Stimulated activated naive CD8-positive, alpha-beta T cell treated with anti-CD3 and anti-CD28 coated beads, Interleukin-15, Interleukin-2, amounts not matched to agents 100 ng/mL and 50 ng/mL, for 24 hours (primary cell): Measurements from ENCODE around the gene KCNK3.

ENCODE experiments used
- H3K27ac Mint-ChIP-seq: one replicate; pipeline ENCODE4 v1.8.0; 2021; ENCODE audit warnings: mild to moderate bottlenecking, mixed read lengths
- H3K27me3 Mint-ChIP-seq: one replicate; pipeline ENCODE4 v1.8.0; 2021; ENCODE audit warnings: mixed read lengths
- H3K36me3 Mint-ChIP-seq: one replicate; pipeline ENCODE4 v1.8.0; 2021; ENCODE audit warnings: low read depth, mixed read lengths
- H3K4me1 Mint-ChIP-seq: one replicate; pipeline ENCODE4 v1.8.0; 2021; ENCODE audit warnings: low read depth, mixed read lengths
- H3K4me3 Mint-ChIP-seq: one replicate; pipeline ENCODE4 v1.8.0; 2021; ENCODE audit warnings: mild to moderate bottlenecking, mixed read lengths
- H3K9me3 Mint-ChIP-seq: one replicate; pipeline ENCODE4 v1.8.0; 2021; ENCODE audit warnings: mixed read lengths

The KCNK3 gene

DNA sequence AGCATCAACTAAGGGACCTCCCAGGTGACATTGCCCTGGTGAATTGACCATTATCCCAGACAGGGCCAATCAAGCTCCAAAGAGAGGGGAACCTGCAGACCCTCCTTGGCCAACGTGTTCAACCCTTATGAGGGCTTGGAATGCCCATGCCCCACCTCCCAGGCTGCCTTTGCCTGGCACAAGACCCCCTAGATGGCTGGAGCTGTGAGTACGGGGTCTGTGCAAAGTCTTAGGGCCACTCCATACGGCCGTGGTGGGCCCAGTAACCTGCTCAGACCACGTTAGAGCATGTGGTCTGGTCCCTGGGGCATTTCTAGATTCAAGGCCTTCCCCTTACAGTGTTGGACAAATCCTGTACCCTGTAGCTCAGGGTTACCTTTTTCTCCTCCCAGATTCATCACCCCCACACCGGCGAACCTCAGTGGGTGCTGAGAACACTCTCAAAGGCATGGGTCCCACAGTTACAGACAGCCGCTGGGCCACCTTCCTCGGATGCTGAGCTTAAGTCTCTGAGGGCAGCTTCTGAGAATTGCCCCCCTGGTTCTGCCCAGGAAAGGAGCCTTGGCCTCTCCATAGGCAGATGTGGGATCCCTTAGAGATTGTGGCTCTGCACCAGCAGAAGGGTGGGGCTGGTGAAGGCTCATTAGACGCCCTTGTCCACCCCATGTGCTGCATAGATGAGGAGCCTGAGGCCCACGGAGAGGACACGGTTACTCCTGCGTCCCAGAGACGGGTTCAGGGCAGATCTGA is 18.3 kb upstream of the KCNK3 start:
- no peak overlapping the region for H3K4me3 Mint-ChIP-seq
- H3K27me3 Mint-ChIP-seq, result peaks cover 28% of the 10 kb centered on the region
- no peaks in the 10 kb centered on the region for H3K4me1 Mint-ChIP-seq
- no peak overlapping the region for H3K27ac Mint-ChIP-seq
- no peaks in the 10 kb centered on the region for H3K36me3 Mint-ChIP-seq
- no peaks in the 10 kb centered on the region for H3K9me3 Mint-ChIP-seq

DNA sequence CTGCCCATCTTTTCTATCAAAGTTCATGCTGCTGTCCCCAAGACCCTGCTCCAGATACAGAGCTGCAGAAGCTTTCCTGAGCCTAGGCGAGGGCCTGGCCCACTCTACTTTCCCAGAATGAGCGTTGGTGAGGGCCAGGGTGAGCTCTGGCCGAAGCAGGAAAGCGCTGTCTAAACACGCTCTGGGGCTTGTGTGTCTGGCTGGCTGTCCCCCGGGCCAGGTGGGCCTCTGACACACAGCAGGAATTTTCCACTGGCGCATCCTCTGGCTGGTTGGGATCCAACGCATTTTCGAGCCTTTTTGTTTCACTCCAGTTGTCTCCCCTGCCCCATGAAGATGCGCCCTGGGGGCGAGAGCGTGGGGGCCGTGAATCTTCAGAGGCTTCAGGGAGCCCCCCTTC is 17.8 kb upstream of the KCNK3 start:
- H3K9me3 Mint-ChIP-seq, result no peaks in the 10 kb centered on the region
- no peaks in the 10 kb centered on the region for H3K36me3 Mint-ChIP-seq
- no peak overlapping the region for H3K27ac Mint-ChIP-seq
- H3K27me3 Mint-ChIP-seq, result peaks cover 26% of the 10 kb centered on the region
- H3K4me1 Mint-ChIP-seq, result no peaks in the 10 kb centered on the region
- no peak overlapping the region for H3K4me3 Mint-ChIP-seq

DNA sequence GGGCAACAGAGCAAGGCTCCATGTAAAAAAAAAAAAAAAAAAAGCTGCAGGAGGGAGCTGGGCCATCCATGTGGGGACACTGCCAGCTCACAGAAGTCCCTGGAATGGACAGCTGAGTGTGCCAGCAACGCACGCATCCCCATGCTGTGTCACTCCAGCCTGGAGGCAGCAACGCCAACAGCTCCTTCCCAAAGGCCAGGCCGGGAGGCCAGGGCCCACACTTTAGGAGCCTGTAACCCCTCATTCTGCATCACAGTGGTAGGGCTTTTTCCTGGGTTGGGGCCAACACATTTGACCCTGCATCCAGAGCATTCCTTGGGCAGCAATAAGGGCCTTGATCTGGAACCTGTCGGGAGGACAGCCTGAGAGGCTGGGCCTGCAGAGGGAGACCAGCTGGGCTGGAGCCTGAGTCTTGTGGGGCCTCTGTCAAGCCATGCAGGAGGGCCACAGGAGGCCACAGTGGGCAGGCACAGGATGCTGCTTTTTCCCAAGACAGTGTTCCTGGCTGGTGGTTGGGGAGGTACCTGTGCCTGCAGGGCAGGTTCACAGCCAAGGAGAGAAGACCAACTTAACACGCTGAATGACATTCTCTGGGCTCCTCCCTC is 16.8 kb upstream of the KCNK3 start:
- Mint-ChIP-seq H3K9me3 (no peaks in the 10 kb centered on the region), H3K36me3 (no peaks in the 10 kb centered on the region)

DNA sequence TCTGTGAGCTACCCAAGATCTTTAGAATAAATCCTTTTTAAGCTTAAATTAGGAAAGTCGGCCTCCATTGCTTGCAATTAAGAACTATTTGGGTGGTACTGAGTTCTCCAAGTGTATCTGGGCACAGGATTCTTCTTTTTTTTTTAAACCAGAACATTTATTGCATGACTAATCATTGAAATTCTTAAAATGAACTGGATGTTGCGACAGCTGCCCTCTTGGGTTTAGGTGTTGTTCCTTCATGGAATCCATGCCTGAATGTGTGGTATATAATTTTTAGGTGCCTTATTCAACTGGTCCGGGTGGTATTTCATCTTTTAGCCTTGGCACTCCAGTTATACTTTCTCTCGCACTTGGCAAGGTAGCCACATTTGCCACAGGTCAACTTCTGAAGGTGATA is 14.5 kb upstream of the KCNK3 start:
- H3K4me3 Mint-ChIP-seq, result no peak overlapping the region
- no peaks in the 10 kb centered on the region for H3K4me1 Mint-ChIP-seq
- H3K36me3 Mint-ChIP-seq, result no peaks in the 10 kb centered on the region
- peaks cover 14% of the 10 kb centered on the region for H3K27me3 Mint-ChIP-seq
- H3K27ac Mint-ChIP-seq, result no peak overlapping the region
- no peaks in the 10 kb centered on the region for H3K9me3 Mint-ChIP-seq

More for the DNA sequence above, 16.8 kb upstream of the KCNK3 start:
- H3K27me3 Mint-ChIP-seq, result peaks cover 21% of the 10 kb centered on the region
- no peak overlapping the region for H3K4me3 Mint-ChIP-seq
- no peaks in the 10 kb centered on the region for H3K4me1 Mint-ChIP-seq
- no peak overlapping the region for H3K27ac Mint-ChIP-seq

DNA sequence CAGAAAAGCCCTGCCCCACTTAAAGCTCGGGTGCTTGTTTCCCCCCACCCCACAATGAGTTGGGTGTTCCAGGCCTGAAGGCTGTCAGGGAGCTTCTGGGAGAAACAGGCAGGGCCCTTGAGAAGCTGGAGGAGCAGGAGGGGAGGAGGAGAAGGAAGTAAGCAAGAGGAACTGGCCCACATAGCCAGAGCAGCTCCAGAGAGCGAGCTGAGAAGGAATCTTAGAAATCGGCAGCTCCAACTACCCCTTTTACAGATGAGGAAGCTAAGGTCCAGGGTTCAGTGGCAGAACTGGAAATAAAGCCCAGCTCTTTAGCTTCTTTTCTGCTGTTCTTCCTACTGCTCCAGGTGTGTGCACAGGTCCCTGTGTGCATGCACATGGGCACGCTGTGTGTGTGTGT is 12.7 kb upstream of the KCNK3 start:
- Mint-ChIP-seq H3K4me1 (no peaks in the 10 kb centered on the region), H3K27ac (no peak overlapping the region), H3K36me3 (no peaks in the 10 kb centered on the region), H3K4me3 (no peak overlapping the region), H3K27me3 (peaks cover 18% of the 10 kb centered on the region), H3K9me3 (no peaks in the 10 kb centered on the region)

DNA sequence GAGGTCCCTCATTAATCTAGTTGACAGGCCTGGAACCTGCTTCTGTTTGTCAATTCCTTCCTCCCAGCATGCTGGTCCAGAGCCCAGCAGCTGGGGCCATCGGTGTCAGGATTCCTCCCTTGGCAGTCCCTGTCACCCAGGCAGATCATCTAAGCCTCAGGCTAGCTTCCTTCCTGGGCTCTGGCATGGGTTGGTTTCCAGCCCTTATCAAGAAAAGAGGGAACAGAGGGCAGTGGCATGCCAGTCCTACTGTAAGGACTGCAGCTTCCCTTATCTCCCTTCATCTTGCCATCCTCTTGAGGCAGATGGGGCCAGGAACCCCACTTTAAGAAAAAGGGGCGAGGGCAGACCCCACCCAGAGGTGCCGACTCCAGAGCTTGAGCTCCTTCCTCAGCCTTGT is 10.9 kb upstream of the KCNK3 start:
- H3K9me3 Mint-ChIP-seq, result no peaks in the 10 kb centered on the region
- peaks cover 29% of the 10 kb centered on the region for H3K27me3 Mint-ChIP-seq
- no peak overlapping the region for H3K4me3 Mint-ChIP-seq
- H3K36me3 Mint-ChIP-seq, result no peaks in the 10 kb centered on the region
- no peaks in the 10 kb centered on the region for H3K4me1 Mint-ChIP-seq
- no peak overlapping the region for H3K27ac Mint-ChIP-seq

DNA sequence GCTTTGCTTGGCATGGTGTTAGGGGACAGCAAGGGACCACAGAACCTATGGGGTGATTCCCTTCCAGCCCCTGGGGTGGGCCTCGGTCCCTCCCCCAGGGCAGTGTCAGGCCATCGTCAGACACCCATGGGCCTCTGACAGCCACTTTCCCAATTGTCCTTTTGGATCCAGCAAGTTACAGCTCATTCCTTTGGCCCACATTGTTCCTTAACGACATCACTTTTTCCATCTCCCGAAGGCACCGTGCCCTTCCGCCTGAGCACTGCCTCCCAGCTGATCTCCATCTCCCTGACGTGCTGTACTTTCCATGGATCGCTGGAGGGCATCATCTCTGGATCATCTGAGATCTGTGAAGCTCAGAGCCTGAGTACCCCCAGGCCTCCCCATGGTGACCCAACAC is 10.4 kb upstream of the KCNK3 start:
- Mint-ChIP-seq H3K27ac (no peak overlapping the region), H3K9me3 (no peaks in the 10 kb centered on the region), H3K27me3 (peaks cover 34% of the 10 kb centered on the region), H3K4me3 (no peak overlapping the region), H3K36me3 (no peaks in the 10 kb centered on the region), H3K4me1 (no peaks in the 10 kb centered on the region)

DNA sequence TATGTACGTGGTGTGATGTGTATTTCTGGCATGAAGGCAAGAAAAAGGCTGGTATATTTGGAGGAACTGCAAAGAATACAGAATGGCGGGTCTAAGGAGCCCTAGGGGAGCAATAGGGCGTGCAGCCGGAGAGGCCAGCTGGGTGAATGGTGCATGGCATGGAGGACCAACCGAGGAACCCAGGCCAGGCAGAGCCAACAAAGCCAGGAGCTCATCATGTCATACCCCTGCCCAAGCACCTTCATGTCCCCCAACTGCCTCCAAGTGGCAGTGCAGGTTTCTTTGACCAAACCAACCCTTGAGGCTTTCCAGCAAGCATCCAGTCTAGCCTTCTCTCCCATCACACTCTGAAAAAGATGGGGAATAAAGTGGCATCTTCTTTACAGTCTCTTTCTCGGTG is 8.9 kb upstream of the KCNK3 start:
- Mint-ChIP-seq H3K27me3 (peaks cover 42% of the 10 kb centered on the region), H3K4me1 (no peaks in the 10 kb centered on the region), H3K9me3 (no peaks in the 10 kb centered on the region), H3K36me3 (no peaks in the 10 kb centered on the region), H3K4me3 (no peak overlapping the region), H3K27ac (no peak overlapping the region)

DNA sequence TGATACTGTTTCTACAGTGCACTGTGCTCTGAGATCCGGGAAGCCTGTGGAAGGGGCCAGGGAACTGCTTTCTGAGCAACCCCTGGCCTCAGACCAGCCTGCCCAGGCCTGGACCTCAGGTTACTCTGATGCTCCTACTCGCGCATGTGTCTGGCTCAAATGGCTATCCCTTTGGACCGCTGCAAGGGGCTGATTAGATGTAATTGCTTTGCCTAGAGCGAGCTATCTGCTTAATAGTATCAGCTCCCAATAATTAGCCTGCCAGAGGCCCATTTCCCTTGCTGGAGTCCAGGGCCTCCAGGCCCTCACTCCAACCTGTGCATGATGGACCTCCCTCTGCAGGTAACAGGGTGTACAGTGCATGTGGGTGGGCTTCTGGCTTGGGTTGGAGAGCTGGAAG is 7.2 kb upstream of the KCNK3 start:
- Mint-ChIP-seq H3K4me1 (no peaks in the 10 kb centered on the region), H3K27ac (no peak overlapping the region), H3K36me3 (no peaks in the 10 kb centered on the region), H3K9me3 (no peaks in the 10 kb centered on the region), H3K4me3 (no peak overlapping the region), H3K27me3 (peaks cover 48% of the 10 kb centered on the region)

DNA sequence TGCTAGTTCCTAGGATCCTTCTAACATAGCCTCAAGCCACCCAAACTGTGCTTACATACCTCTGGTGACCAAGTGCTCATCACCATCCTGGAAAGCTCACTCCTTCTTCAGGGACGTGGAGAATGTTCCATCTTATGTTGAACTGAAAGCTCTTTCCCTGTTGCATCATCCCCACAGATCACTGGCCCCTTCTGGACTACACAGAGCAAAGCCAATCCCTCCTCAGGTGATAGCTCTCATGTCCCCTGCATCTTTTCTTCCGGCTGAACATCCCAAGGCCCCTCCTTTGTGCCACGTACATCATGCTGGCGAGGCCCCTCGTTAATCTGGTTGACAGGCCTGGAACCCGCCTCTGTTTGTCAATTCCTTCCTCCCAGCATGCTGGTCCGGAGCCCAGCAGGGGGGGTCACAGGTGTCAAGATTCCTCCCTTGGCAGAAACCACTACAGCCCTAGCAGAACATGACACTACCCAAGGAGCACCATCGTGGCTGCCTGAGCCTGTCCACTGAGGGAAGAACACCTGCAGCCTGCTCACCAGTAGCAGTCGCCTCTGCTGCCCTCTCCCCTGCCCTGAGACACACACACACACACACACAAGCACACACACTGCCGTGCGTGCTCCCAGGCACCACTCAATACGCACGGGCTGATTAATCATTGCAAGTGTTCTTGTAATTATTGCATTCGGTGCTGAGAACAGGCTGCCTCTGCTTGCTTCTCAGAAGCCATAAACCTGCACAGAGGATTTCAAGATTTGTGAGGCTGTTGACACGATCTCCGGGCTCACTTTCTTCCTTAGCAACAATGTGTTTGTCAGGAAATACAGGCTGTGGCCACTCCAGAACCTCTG is 6.3 kb upstream of the KCNK3 start:
- no peak overlapping the region for H3K4me3 Mint-ChIP-seq
- no peaks in the 10 kb centered on the region for H3K9me3 Mint-ChIP-seq
- H3K4me1 Mint-ChIP-seq, result no peaks in the 10 kb centered on the region
- H3K27me3 Mint-ChIP-seq, result peaks cover 57% of the 10 kb centered on the region
- H3K36me3 Mint-ChIP-seq, result no peaks in the 10 kb centered on the region
- no peak overlapping the region for H3K27ac Mint-ChIP-seq

DNA sequence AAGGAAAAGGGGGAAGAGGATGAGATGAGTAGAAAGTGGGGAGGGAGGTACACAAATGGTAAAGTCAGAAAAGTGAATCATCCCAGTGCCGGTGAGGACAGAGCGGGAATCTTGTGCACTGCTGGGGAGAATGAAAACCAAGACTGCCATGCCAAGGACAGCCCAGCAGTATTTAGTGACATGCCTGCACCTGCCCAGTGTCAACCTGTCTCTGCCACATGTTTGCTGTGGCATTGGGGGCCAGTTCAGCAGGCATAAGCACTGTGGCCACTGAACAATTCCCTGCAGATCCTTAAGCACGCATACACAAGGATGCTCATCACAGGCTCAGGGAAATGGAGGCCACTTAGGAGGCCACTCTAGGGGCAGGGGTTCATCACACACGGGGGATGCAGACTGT is 5.2 kb upstream of the KCNK3 start:
- H3K27me3 Mint-ChIP-seq, result peaks cover 63% of the 10 kb centered on the region
- H3K9me3 Mint-ChIP-seq, result no peaks in the 10 kb centered on the region
- no peak overlapping the region for H3K4me3 Mint-ChIP-seq
- no peaks in the 10 kb centered on the region for H3K4me1 Mint-ChIP-seq
- no peak overlapping the region for H3K27ac Mint-ChIP-seq
- H3K36me3 Mint-ChIP-seq, result no peaks in the 10 kb centered on the region

DNA sequence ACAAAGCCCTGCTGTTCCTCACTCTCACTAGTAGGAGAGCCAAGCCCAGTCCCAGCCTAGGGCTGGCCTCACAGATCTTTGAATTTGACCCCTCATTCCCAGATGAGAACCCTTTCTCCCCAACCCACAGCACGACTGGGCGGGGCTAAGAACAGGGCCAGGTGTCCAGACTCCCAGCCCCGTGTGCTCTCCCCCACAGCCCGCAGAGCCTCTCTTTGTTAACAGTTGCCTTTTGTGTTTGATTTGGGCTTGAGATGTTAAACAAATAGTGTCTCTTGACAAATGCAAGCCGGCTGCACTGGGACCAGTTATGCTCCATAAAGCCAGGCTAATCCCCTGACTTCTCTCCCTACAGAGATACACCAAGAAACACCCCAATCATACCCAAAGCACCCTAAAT is 4.7 kb upstream of the KCNK3 start:
- no peak overlapping the region for H3K27ac Mint-ChIP-seq
- no peaks in the 10 kb centered on the region for H3K9me3 Mint-ChIP-seq
- H3K4me3 Mint-ChIP-seq, result no peak overlapping the region
- H3K27me3 Mint-ChIP-seq, result peaks cover 60% of the 10 kb centered on the region
- H3K36me3 Mint-ChIP-seq, result no peaks in the 10 kb centered on the region
- H3K4me1 Mint-ChIP-seq, result no peaks in the 10 kb centered on the region

DNA sequence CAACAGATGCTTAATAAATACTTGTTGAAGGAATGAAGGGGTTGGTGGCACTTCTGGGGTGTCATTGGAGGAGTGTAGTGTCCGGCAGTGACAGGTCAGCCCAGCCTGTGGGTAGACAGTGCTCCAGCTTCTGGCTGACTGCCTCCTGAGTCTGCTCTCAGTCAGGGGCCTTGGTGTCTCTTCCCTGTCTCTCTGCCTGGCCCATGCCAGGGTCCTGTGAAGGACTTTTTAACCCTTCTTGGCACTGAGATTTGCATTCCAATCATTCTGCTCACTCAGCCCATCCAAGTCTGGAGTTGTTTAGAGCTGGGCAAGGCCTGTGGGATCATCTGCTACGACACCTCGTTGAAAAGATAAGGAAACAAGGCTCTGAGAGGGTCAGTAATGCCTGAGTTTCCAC is 1.4 kb upstream of the KCNK3 start:
- Mint-ChIP-seq H3K27me3 (peaks cover 76% of the 10 kb centered on the region), H3K36me3 (no peaks in the 10 kb centered on the region), H3K27ac (no peak overlapping the region), H3K4me1 (no peaks in the 10 kb centered on the region), H3K4me3 (no peak overlapping the region), H3K9me3 (no peaks in the 10 kb centered on the region)

DNA sequence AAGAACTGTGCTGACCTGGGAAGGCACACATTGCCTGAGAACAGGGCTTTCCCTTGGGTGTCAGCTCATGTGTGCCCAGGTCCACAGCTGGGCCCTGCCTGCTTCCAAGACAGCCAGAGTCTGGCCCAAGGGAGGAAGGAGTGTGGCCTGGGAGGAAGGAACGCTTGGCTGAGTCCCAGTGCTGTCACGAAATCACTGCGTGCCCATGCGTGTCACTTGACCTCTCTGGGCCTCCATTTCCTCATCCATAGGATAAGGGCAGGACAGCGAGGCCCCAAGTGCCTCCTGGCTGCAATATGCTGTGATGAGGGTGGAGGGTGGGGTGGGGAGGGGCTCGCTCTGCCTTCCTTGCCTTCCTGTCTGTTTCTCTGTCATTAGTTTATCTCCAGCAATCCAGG is 642 bp upstream of the KCNK3 start:
- H3K4me1 Mint-ChIP-seq, result no peaks in the 10 kb centered on the region
- H3K36me3 Mint-ChIP-seq, result no peaks in the 10 kb centered on the region
- H3K4me3 Mint-ChIP-seq, result no peak overlapping the region
- no peak overlapping the region for H3K27ac Mint-ChIP-seq
- H3K9me3 Mint-ChIP-seq, result no peaks in the 10 kb centered on the region
- peaks cover 76% of the 10 kb centered on the region for H3K27me3 Mint-ChIP-seq
